ENCODE results near the gene FAM170B. TPM values are rescaled to one million over a fixed set of nuclear protein-coding genes. Genes with fewer than 3 reads are reported as not detected.

Gene FAM170B
- total RNA-seq, 4 donors from 2014 or later, result not detected

- TF ChIP-seq CTCF (IDR thresholded peaks at IDR 0.05; ENCODE audit: low read depth), result no peak
Observed at GRCh38 chr10:49167425-49168170, 33.8 kb upstream of the FAM170B start.

GRCh38 chr10:49166484-49167400 is 32.9 kb upstream of the FAM170B start:
- TF ChIP-seq CTCF (IDR thresholded peaks at IDR 0.05; ENCODE audit: low read depth), result no peak

GRCh38 chr10:49165821-49166483 is 32.1 kb upstream of the FAM170B start:
- no peak for TF ChIP-seq CTCF (IDR thresholded peaks at IDR 0.05; ENCODE audit: low read depth)

GRCh38 chr10:49165259-49165658 is 31.4 kb upstream of the FAM170B start:
- TF ChIP-seq CTCF (IDR thresholded peaks at IDR 0.05; ENCODE audit: low read depth), result no peak

- no peak for TF ChIP-seq CTCF (IDR thresholded peaks at IDR 0.05; ENCODE audit: low read depth)
Observed at GRCh38 chr10:49164559-49165188, 30.9 kb upstream of the FAM170B start.

GRCh38 chr10:49163741-49164140 is 29.9 kb upstream of the FAM170B start:
- no peak for TF ChIP-seq CTCF (IDR thresholded peaks at IDR 0.05; ENCODE audit: low read depth)
